Lower leg skin (tissue), 4 donors: ENCODE measurements around the gene LDLRAD2. TPM values are rescaled to one million over a fixed set of nuclear protein-coding genes. Genes with fewer than 3 reads are reported as not detected.

Experiments
- DNase-seq, 2 donors: peaks; one replicate each; pipeline ENCODE4 v3.0.0-alpha.2; 2019; ENCODE audit warnings: low spot score in 2 of 2
- H3K4me3 ChIP-seq: fragments of 200-600 bp; sonication (generic); 2 replicates; pipeline ENCODE4 v1.5.1; 2017; ENCODE audit warnings: mild to moderate bottlenecking, low read depth; ENCODE audit not compliant: poor library complexity, severe bottlenecking
- CTCF ChIP-seq, 3 donors: fragments of 450-650 bp; IDR thresholded peaks; one replicate each; pipeline ENCODE4 v1.5.1; 2016; ENCODE audit warnings: antibody characterized with exemption in 3 of 3, mild to moderate bottlenecking in 3 of 3, moderate library complexity in 2 of 3
- POLR2A ChIP-seq, 2 donors: fragments of 450-650 bp; IDR thresholded peaks; one replicate each; pipeline ENCODE4 v1.6.1; 2016 to 2017; ENCODE audit warnings: antibody characterized with exemption in 2 of 2, mild to moderate bottlenecking in 1 of 2, moderate library complexity in 1 of 2
- WGBS, 2 donors: methylation state at CpG; one replicate each; pipeline ENCODE4 v1.1.5; 2018; 5-methylcytosine and 5-hydroxymethylcytosine counted together
- intact Hi-C: fragments of 100-400 bp; cut with DNase I; formaldehyde crosslinking; loops from one replicate; pipeline ENCODE4 v1.15.0; 2023; ENCODE audit warnings: low total_unique reads
- total RNA-seq, 4 donors: library from RNA; depleted of rRNA; stranded (reverse); fragments of >200 nt; gene quantifications; one replicate each; pipeline ENCODE4 v1.1.0, GENCODE V29; 2016

LDLRAD2 gene
- total RNA-seq, 4 donors from 2014 or later = 0.19 TPM; not detected in 3

DNA sequence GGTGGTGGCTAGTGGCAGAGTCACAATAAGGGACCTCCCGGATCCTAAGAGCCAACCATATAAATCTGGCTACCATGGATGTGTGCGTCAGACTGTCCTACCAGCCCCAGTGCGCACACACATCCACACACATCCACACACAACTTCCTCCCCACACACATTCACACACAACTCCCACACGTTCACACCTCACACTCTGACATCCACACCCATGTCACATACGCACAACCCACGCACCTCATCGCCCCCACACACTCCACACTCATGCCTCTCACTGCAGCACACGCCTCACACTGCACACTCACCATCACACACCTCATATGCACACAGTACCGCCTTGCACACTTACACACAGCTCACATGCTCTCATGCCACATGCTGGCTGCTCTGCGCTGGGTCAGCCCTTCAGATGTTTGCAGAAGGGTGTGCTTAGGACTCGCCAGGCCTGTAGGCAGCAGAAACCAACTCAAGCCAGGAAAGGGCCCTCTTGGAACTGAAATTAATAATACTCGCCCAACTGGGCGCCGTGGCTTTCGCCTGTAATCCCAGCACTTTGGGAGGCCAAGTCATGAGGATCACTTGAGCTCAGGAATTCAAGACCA is 3.0 kb downstream of the LDLRAD2 start:
- TF ChIP-seq CTCF (IDR thresholded peaks at IDR 0.05) (no peak), POLR2A (IDR thresholded peaks at IDR 0.05) (no peak)
- DNase-seq = no peak
- intact Hi-C loops = no loop called here
- 89 to 90% methylated on average over 15 of the region's 15 CpGs for WGBS, 2 donors
- no peak overlapping the region for H3K4me3 ChIP-seq

DNA sequence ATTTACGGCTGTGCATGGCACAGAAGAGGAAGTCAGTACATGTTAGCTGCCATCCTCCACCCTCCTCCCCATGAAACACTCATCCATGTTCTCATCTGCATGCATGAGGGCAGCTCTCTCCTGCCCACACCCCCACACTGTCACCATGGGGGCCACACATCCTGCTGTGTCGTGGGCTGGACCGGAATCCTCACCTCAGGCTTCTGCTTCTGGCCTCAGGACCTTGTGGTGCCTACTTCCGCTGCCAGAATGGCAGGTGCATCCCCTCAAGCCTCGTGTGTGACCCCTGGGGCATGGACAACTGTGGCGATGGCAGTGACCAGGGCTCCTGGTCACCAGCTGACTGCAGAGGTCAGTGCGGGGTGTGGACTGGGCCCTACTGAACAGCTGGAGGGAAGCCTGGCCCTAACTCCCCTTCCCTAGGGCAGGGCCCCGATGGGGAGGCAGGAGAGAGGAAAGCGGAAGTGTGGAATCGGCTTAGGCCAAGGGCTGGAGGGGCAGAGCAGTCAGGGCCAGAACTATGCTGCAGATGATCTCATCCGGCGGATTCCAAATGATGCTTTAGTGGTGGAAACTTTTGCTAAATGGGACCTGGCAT is 3.8 kb downstream of the LDLRAD2 start:
- no peak overlapping the region for H3K4me3 ChIP-seq
- DNase-seq = no peak
- intact Hi-C loops = no loop called here
- WGBS, 2 donors = 71 to 79% methylated on average over 12 of the region's 12 CpGs
- TF ChIP-seq POLR2A (IDR thresholded peaks at IDR 0.05) (no peak), CTCF (IDR thresholded peaks at IDR 0.05) (no peak)

DNA sequence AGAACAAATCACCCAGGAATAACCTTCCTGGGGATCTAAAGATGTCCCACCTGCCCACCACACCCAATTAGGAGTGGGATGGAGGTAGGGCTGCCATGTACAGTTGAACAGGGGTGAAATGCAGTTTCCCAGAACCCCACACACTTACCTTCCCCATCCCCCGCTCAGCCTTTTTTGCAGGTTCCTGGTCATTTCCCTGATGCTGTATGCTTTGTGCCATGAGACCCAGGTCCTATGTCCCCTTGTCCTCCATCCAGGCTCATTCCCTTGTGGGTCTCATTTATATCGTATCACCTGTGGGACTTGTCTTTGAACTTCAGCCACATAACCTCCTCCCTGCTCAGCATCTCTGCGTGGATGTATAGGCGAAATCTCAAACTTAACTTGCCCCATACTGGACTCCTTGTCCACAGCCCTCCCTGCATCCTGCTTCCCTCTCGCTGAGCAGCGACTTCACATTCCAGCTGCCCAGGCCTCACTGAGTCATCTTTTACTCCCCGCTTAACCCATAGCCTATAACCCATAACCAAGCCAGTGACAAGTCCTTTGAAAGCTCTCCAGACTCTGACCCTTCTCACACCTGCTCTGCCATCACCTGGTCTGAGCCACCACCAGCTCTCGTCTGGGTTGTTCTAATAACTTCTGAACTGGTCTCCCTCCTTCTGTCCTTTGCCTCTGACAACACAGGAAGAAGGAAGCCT is 4.7 kb downstream of the LDLRAD2 start:
- no peak for DNase-seq
- TF ChIP-seq POLR2A (IDR thresholded peaks at IDR 0.05) (no peak), CTCF (IDR thresholded peaks at IDR 0.05) (no peak)
- WGBS, 2 donors = 85 to 86% methylated on average over 8 of the region's 8 CpGs
- H3K4me3 ChIP-seq = no peak overlapping the region
- intact Hi-C loops = no loop called here

DNA sequence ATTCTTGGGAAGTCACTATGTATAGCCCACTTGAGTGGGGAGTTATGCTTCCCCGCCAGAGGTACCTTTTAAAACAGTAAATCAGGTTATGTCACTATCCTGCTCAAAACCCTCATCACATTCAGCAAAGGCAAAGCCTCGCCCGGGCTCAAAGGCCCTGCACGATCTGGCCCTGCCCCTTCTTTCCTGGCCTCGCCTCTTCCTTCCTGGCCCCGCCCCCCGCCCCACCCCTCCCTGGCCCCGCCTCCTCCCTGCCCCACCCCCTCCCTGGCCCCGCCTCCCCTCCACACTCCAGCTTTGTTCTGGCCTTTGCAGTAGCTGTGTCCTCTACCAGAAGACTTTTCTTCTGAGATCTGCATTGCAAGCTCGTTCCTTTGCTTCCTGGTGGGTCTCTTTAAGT is 6.6 kb downstream of the LDLRAD2 start:
- intact Hi-C loops = no loop called here
- no peak overlapping the region for H3K4me3 ChIP-seq
- WGBS, 2 donors = 23 to 26% methylated on average over 10 of the region's 10 CpGs
- DNase-seq = no peak
- TF ChIP-seq CTCF (IDR thresholded peaks at IDR 0.05) (no peak), POLR2A (IDR thresholded peaks at IDR 0.05) (no peak)

GRCh38 chr1:21820597-21821232 is 8.7 kb downstream of the LDLRAD2 start:
- no peak for DNase-seq
- TF ChIP-seq CTCF (IDR thresholded peaks at IDR 0.05) = no peak
- no peak for TF ChIP-seq POLR2A (IDR thresholded peaks at IDR 0.05)
- intact Hi-C loops = no loop called here
- H3K4me3 ChIP-seq = no peak overlapping the region
- 94 to 95% methylated on average over 9 of the region's 9 CpGs for WGBS, 2 donors
